Measurements from ENCODE around the gene RINL.
"Not testable (repeated sequence)": the region's sequence is repeated elsewhere in the genome, so short reads cannot be mapped to it uniquely, and the experiment has no call there.

The RINL gene

GRCh38 chr19:38836159-38836982 lies 41.7 kb downstream of the RINL start:
- no peak for TF ChIP-seq CTCF (IDR thresholded peaks at IDR 0.05; ENCODE audit: borderline replicate concordance, insufficient read depth, low read depth, low read length)

GRCh38 chr19:38834590-38834989 lies 43.5 kb downstream of the RINL start:
- TF ChIP-seq CTCF (IDR thresholded peaks at IDR 0.05; ENCODE audit: borderline replicate concordance, insufficient read depth, low read depth, low read length) = no peak
- H3K4me3 ChIP-seq (ENCODE audit: low read depth, low read length) = no peak overlapping the region

More at GRCh38 chr19:38836159-38836982, 41.7 kb downstream of the RINL start:
- no peak overlapping the region for H3K4me3 ChIP-seq (ENCODE audit: low read depth, low read length)

DNA sequence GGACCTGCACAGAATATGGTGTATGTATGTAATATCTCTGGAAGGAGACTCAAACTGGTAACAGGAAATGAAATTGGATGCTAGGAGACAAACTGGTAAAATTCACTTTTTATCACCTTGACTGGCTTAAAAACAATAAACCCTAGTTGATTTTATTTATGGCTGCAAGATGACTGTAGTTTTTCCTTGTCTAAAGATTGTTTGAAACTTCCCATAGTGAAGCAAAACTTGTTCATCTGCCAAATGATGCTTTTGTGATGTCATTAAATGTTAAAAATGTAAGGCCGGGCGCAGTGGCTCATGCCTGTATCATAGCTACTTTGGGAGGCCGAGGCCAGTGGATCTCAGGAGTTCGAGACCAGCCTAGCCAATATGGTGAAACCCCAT lies 44.0 kb downstream of the RINL start:
- no peak overlapping the region for H3K4me3 ChIP-seq (ENCODE audit: low read depth, low read length)
- TF ChIP-seq CTCF (IDR thresholded peaks at IDR 0.05; ENCODE audit: borderline replicate concordance, insufficient read depth, low read depth, low read length) = no peak

DNA sequence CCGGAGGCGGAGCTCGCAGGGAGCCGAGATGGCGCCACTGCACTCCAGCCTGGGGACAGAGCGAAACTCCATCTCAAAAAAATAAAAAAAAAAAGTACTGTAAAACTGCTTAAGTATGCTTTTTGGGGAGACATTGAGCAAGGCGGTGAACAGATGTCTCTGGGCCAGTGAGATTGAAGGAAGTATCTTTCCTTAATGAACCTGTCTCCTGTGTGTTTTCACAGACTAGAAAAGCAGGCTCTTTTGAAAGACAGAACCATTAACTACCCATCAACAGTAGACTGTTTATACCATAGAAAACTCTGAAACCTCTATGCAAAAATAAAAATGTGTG lies 45.0 kb downstream of the RINL start:
- no peak overlapping the region for H3K4me3 ChIP-seq (ENCODE audit: low read depth, low read length)
- no peak for TF ChIP-seq CTCF (IDR thresholded peaks at IDR 0.05; ENCODE audit: borderline replicate concordance, insufficient read depth, low read depth, low read length)

GRCh38 chr19:38831142-38831605 lies 46.9 kb downstream of the RINL start:
- H3K4me3 ChIP-seq (ENCODE audit: low read depth, low read length) = peak overlapping the region; percentile 74
- TF ChIP-seq CTCF (IDR thresholded peaks at IDR 0.05; ENCODE audit: borderline replicate concordance, insufficient read depth, low read depth, low read length) = no peak

DNA sequence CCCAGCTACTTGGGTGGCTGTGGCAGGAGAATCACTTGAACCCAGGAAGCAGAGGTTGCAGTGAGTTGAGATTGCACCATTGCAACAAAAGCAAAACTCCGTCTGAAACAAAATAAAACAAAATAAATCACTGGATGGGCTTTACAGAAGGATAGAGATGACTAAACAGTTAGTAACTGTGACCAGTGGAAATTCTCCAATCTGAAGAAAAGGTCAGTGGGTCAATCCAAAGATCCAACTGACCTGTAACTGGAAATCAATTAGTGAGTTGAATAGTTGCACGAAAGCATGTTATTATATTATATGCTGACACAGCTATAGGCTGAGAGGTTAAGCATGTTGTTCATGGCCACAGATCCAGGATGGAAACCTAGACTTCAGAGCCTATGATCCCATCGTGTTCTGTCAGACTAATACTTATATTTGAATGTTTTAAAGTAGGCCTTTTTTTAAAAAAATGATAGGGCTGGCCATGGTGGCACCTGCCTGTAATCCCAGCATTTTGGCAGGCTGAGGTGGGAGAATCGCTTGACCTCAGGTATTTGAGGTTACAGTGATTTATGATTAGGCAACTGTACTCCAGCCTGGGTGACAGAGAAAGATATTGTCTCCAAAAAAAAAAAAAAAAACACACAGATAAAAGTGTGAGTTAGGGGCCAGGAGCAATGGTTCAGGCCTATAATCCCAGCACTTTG lies 47.9 kb downstream of the RINL start:
- no peak for TF ChIP-seq CTCF (IDR thresholded peaks at IDR 0.05; ENCODE audit: borderline replicate concordance, insufficient read depth, low read depth, low read length)
- no peak overlapping the region for H3K4me3 ChIP-seq (ENCODE audit: low read depth, low read length)

- not testable (repeated sequence) for H3K4me3 ChIP-seq (ENCODE audit: low read depth, low read length)
Observed at GRCh38 chr19:38829203-38829602, 48.9 kb downstream of the RINL start.
